ENCODE data around the gene GOLPH3. TPM values are rescaled to one million over a fixed set of nuclear protein-coding genes. Genes with fewer than 3 reads are reported as not detected.

The GOLPH3 gene
- total and polyA plus RNA-seq, 4 donors, result 64.1 to 116 (median 68.5) TPM

DNA sequence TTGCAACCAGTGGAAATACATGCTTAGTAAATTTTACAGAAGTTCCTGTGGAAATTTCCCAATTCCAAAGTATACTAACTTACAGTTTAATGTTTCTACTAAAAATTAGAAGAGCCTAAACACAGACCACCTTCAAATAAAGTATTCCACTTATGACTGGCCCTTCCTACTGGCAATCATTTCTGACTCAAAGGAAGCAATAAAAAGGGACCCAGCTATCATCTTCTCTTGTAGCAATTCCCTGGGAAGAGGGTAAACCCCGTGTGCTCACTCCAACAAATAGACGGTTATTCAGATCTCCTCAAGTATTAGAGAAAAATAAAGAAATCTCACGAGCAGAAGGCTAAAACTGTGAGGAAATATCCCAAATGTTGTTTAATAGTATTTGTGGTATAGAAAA is 43.3 kb downstream of the GOLPH3 start:
- Histone ChIP-seq H3K4me3 (ENCODE audit: low read depth in 1 of 3, low read length in 3 of 3) (no peak overlapping the region), H3K9me3 (ENCODE audit: control insufficient read depth in 4 of 4, low read length in 3 of 4) (no peaks in the 10 kb centered on the region), H3K4me1 (ENCODE audit: control insufficient read depth in 4 of 4, insufficient read depth in 4 of 4, low read length in 3 of 4) (peaks cover 3 to 11% (median 7%) of the 10 kb centered on the region in 4 donors), H3K27me3 (ENCODE audit: control insufficient read depth in 4 of 4, insufficient read depth in 4 of 4, low read length in 3 of 4) (no peaks in the 10 kb centered on the region), H3K9ac (ENCODE audit: low read depth in 1 of 2, low read length in 2 of 2) (no peak overlapping the region), H3K27ac (ENCODE audit: low read depth in 1 of 2, low read length in 2 of 2) (no peak overlapping the region), H3K36me3 (ENCODE audit: control insufficient read depth in 4 of 4, insufficient read depth in 3 of 4, low read depth in 1 of 4, low read length in 3 of 4) (peaks cover 6 to 36% (median 24%) of the 10 kb centered on the region in 4 donors)
- WGBS, result 92% methylated on average over 3 of the region's 3 CpGs
- TF ChIP-seq EGR1 (IDR thresholded peaks at IDR 0.05; ENCODE audit: low read depth in 2 of 2) (no peak), SP1 (IDR thresholded peaks at IDR 0.05) (no peak), RAD21 (IDR thresholded peaks at IDR 0.05) (no peak), JUND (IDR thresholded peaks at IDR 0.05) (no peak), HNF4A (conservative IDR thresholded peaks at IDR 0.05) (no peak), RXRA (IDR thresholded peaks at IDR 0.05) (no peak), NR2F2 (IDR thresholded peaks at IDR 0.05) (no peak)
- TF ChIP-seq, protein P1, sequence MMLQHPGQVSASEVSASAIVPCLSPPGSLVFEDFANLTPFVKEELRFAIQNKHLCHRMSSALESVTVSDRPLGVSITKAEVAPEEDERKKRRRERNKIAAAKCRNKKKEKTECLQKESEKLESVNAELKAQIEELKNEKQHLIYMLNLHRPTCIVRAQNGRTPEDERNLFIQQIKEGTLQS (IDR thresholded peaks at IDR 0.05), result no peak
- TF ChIP-seq, protein P2, sequence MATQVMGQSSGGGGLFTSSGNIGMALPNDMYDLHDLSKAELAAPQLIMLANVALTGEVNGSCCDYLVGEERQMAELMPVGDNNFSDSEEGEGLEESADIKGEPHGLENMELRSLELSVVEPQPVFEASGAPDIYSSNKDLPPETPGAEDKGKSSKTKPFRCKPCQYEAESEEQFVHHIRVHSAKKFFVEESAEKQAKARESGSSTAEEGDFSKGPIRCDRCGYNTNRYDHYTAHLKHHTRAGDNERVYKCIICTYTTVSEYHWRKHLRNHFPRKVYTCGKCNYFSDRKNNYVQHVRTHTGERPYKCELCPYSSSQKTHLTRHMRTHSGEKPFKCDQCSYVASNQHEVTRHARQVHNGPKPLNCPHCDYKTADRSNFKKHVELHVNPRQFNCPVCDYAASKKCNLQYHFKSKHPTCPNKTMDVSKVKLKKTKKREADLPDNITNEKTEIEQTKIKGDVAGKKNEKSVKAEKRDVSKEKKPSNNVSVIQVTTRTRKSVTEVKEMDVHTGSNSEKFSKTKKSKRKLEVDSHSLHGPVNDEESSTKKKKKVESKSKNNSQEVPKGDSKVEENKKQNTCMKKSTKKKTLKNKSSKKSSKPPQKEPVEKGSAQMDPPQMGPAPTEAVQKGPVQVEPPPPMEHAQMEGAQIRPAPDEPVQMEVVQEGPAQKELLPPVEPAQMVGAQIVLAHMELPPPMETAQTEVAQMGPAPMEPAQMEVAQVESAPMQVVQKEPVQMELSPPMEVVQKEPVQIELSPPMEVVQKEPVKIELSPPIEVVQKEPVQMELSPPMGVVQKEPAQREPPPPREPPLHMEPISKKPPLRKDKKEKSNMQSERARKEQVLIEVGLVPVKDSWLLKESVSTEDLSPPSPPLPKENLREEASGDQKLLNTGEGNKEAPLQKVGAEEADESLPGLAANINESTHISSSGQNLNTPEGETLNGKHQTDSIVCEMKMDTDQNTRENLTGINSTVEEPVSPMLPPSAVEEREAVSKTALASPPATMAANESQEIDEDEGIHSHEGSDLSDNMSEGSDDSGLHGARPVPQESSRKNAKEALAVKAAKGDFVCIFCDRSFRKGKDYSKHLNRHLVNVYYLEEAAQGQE (IDR thresholded peaks at IDR 0.05), result no peak
- no peak for DNase-seq (ENCODE audit: low spot score)

DNA sequence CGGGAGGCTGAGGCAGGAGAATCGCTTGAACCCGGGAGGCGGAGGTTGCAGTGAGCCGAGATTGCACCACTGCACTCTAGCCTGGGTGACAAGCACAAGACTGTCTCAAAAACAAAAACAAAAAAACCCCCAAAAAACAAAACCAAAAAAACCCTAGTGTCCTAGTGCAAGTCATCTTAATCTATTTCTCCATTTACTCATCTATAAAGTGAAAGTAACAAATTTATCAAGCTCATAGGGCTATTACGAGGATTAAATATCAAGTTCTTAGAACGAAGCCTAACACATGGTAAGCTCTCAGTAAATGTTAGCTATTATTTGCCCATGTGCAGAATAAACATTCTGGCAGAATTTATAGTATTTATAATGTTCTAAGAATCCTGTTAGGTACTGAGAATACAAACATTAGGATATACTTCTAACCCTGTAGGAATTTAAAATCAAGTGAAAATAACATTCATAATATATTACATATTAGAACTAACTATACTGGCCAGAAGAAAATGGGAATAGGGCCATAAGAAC is 45.0 kb downstream of the GOLPH3 start:
- 85% methylated on average over 7 of the region's 7 CpGs for WGBS
- Histone ChIP-seq H3K4me3 (ENCODE audit: low read depth in 1 of 3, low read length in 3 of 3) (no peak overlapping the region), H3K36me3 (ENCODE audit: control insufficient read depth in 4 of 4, insufficient read depth in 3 of 4, low read depth in 1 of 4, low read length in 3 of 4) (peaks cover 6 to 30% (median 19%) of the 10 kb centered on the region in 4 donors), H3K27ac (ENCODE audit: low read depth in 1 of 2, low read length in 2 of 2) (no peak overlapping the region), H3K9me3 (ENCODE audit: control insufficient read depth in 4 of 4, low read length in 3 of 4) (no peaks in the 10 kb centered on the region), H3K27me3 (ENCODE audit: control insufficient read depth in 4 of 4, insufficient read depth in 4 of 4, low read length in 3 of 4) (no peaks in the 10 kb centered on the region), H3K9ac (ENCODE audit: low read depth in 1 of 2, low read length in 2 of 2) (no peak overlapping the region), H3K4me1 (ENCODE audit: control insufficient read depth in 4 of 4, insufficient read depth in 4 of 4, low read length in 3 of 4) (peaks cover 3 to 11% (median 7%) of the 10 kb centered on the region in 4 donors)
- TF ChIP-seq GABPA (IDR thresholded peaks at IDR 0.05 in 1 of 2, conservative IDR thresholded peaks at IDR 0.05 in 1 of 2), result no peak
- no peak for TF ChIP-seq HNF4G (IDR thresholded peaks at IDR 0.05)
- no peak for TF ChIP-seq YY1 (IDR thresholded peaks at IDR 0.05)
- TF ChIP-seq SP1 (IDR thresholded peaks at IDR 0.05), result no peak
- TF ChIP-seq EGR1 (IDR thresholded peaks at IDR 0.05; ENCODE audit: low read depth in 2 of 2), result no peak
- no peak for TF ChIP-seq FOXA2 (IDR thresholded peaks at IDR 0.05)
- no peak for TF ChIP-seq FOXA1 (IDR thresholded peaks at IDR 0.05)
- DNase-seq (ENCODE audit: low spot score), result no peak

DNA sequence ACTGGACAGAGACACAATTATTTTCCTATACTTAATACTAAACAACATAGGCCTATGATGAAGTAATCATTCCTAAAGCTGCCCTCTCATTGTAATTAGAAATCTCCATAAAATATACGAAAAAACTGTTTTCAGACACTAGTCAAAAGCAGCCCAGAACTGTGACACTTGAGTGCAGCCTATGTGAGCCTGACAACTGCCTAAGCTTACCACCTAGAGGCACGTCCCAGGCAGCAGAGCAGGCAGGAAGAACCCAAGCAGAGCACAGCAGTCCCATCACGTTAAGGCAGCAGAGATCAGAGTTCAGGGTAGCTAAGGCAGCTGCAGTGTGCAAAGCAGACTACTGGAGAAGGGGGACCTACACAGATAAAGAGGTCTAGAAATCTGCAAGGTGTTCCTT is 46.4 kb downstream of the GOLPH3 start:
- H3K4me1 ChIP-seq (ENCODE audit: control insufficient read depth in 4 of 4, insufficient read depth in 4 of 4, low read length in 3 of 4), result peaks cover 3 to 11% (median 7%) of the 10 kb centered on the region in 4 donors

More for the DNA sequence above, 46.4 kb downstream of the GOLPH3 start:
- no peak for DNase-seq (ENCODE audit: low spot score)
- Histone ChIP-seq H3K4me3 (ENCODE audit: low read depth in 1 of 3, low read length in 3 of 3) (no peak overlapping the region), H3K27ac (ENCODE audit: low read depth in 1 of 2, low read length in 2 of 2) (no peak overlapping the region), H3K9me3 (ENCODE audit: control insufficient read depth in 4 of 4, low read length in 3 of 4) (no peaks in the 10 kb centered on the region), H3K27me3 (ENCODE audit: control insufficient read depth in 4 of 4, insufficient read depth in 4 of 4, low read length in 3 of 4) (no peaks in the 10 kb centered on the region), H3K36me3 (ENCODE audit: control insufficient read depth in 4 of 4, insufficient read depth in 3 of 4, low read depth in 1 of 4, low read length in 3 of 4) (peaks cover 4 to 28% (median 16%) of the 10 kb centered on the region in 4 donors), H3K9ac (ENCODE audit: low read depth in 1 of 2, low read length in 2 of 2) (no peak overlapping the region)
- 82% methylated on average over 3 of the region's 3 CpGs for WGBS
- no peak for TF ChIP-seq HNF4G (IDR thresholded peaks at IDR 0.05)
- no peak for TF ChIP-seq SP1 (IDR thresholded peaks at IDR 0.05)
- TF ChIP-seq GABPA (IDR thresholded peaks at IDR 0.05 in 1 of 2, conservative IDR thresholded peaks at IDR 0.05 in 1 of 2), result no peak
- TF ChIP-seq, protein P2 (IDR thresholded peaks at IDR 0.05), result no peak
- TF ChIP-seq, protein P1 (IDR thresholded peaks at IDR 0.05), result no peak
- TF ChIP-seq HNF4A (conservative IDR thresholded peaks at IDR 0.05), result no peak
- TF ChIP-seq, protein P3, sequence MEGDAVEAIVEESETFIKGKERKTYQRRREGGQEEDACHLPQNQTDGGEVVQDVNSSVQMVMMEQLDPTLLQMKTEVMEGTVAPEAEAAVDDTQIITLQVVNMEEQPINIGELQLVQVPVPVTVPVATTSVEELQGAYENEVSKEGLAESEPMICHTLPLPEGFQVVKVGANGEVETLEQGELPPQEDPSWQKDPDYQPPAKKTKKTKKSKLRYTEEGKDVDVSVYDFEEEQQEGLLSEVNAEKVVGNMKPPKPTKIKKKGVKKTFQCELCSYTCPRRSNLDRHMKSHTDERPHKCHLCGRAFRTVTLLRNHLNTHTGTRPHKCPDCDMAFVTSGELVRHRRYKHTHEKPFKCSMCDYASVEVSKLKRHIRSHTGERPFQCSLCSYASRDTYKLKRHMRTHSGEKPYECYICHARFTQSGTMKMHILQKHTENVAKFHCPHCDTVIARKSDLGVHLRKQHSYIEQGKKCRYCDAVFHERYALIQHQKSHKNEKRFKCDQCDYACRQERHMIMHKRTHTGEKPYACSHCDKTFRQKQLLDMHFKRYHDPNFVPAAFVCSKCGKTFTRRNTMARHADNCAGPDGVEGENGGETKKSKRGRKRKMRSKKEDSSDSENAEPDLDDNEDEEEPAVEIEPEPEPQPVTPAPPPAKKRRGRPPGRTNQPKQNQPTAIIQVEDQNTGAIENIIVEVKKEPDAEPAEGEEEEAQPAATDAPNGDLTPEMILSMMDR (IDR thresholded peaks at IDR 0.05; ENCODE audit: low read depth, low read length, missing input control), result no peak
- TF ChIP-seq EGR1 (IDR thresholded peaks at IDR 0.05; ENCODE audit: low read depth in 2 of 2), result no peak
- no peak for TF ChIP-seq NR2F2 (IDR thresholded peaks at IDR 0.05)
